Measurements from ENCODE around the gene ACOX1.

Gene ACOX1

DNA sequence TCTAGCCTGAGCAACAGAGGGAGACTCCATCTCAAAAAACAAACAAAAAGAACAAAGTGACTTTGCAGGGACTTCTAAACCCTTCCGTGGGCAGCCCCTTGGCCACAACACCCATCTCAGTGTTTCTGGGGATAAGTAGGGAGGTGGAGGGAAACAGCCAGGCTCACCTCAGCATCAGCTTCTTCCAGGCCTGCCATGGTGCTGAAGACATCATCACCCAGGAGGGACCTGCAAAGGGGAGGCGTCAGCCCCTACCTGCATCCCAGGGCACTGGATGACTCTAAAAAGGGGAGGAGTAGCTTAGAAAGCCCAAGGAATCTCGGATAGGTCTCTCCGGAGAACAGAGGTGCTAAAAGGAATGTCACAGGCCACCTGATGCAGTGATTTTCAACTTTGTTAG lies 47.9 kb downstream of the ACOX1 start:
- DNase-seq, result no peak

DNA sequence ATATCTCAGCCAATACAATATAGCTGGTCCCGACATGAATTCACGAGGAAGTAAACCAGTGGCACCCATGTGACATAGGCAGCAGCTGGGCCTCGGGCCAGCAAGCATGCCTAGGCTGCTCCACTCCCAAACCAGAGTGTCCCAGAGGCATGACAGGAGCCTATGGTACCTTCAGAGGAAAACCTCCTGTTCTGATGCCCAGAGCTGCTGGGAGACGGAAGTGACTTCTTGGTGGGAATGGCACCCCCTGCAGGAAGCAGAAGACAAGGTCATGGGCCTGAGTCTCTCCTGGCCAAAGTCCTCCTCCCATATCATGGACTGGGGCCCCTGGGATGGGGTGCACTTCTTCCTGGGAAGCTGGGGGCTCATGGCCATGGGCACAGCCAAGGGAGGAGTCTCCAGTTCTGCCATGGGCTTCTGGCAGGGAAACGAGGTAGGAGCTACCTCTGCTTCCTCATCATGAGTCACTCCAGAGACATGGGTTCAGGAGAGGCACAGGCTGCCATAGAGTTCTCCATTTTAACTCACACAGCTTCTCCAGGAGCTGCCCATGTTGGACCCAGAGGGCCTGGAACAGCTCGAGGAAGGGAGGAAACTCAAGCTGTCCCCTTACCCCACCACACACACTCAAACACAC lies 51.6 kb downstream of the ACOX1 start:
- DNase-seq, result no peak

- no peak for DNase-seq
Observed at GRCh38 chr17:75926456-75926855, 52.5 kb downstream of the ACOX1 start.

DNA sequence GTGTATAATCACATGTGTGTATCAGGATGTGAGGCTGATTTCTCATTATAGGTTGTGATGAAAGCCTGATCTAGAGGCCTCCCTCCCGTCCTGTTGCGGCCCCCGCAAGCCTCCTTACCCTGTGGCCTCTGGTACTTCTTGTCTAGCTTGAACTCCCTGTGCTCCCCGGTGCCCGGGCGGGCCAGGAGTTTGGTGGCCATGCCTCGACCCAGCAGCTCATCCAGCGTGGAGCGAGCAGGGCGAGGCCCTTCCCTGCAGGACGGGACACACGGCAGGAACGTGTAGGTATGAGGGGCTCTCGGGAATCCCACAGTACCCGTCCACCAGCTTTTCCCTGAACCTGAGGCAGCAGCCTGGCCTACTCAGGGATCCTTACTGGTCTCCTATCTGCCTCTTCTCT lies 53.1 kb downstream of the ACOX1 start:
- no peak for DNase-seq

DNA sequence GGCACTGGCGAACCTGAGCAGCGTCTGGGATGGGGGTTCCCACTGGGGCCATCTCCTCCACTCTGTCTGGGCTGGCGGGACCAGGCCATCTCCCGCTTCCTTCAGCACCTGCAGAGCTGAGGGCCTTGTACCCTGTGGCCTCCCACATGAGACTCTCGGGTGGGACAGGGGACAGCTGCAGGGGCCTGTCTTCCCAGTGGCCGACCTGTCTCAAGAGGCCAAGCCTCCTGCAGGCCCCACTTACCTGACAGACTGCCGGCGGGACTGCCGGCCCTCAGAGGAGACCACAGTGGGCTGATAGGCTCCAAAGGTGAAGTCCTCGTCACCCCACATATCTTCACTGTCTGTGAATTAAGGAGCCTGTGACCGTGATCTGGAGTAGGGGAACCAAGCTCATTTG lies 53.9 kb downstream of the ACOX1 start:
- no peak for DNase-seq

DNA sequence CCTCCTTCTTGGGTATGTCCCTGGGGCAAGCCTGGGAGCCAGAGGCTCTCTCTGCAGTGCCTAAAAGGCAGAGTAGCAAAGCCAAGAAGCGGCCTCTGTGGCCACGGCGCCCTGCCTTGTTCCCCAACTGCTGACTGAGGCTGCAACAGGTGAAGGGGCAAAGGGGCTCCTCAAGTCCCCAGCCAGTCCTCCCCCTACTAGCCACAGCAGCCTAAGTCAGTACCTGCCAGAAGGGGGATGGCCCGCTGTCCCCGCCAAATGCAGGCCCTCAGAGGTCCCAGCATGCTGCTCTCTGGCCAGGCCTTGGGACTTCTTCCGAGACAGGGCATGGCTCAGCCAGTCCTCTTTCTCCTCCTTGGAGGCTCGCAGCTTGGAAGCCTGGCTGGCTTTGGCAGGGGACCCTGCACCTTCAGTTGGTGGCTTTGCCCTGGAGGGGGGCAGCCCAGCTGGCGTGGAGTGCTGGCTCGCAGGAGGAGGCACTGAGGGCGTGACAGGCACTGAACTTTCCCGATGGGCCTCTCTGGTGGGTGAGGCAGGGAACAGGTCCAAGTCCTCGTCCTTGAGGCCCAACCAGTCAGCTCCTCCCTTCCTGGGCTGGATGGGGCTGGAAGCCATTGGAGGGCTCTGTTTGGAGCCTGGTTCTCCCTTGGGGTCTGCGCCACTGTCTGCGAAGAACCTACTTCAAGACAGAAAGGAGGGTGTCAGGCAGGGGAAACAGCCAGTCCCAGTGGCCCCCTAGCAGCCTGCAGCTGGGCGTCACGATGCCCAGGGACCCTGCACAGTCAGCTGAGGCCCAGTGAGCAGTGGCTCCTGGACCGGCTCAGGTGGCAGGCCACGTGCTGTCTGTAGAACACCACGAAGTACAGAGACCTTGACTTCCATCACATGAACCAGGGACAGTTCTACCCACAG lies 55.7 kb downstream of the ACOX1 start:
- DNase-seq, result no peak

GRCh38 chr17:75922173-75922961 lies 56.6 kb downstream of the ACOX1 start:
- no peak for DNase-seq

DNA sequence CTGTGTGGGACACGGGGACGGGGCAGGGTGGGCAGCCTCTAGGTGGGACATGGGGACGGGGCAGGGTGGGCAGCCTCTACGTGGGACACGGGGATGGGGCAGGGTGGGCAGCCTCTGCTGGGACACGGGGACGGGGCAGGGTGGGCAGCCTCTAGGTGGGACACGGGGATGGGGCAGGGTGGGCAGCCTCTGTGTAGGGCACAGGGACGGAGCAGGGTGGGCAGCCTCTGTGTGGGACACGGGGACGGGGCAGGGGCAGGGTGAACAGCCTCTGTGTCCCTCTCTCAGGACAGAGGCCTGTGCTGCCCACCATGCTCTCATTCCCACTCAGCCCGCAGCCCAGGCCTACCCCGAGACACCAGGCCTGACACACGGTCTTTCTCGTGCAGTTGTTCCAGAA lies 57.4 kb downstream of the ACOX1 start:
- no peak for DNase-seq

DNA sequence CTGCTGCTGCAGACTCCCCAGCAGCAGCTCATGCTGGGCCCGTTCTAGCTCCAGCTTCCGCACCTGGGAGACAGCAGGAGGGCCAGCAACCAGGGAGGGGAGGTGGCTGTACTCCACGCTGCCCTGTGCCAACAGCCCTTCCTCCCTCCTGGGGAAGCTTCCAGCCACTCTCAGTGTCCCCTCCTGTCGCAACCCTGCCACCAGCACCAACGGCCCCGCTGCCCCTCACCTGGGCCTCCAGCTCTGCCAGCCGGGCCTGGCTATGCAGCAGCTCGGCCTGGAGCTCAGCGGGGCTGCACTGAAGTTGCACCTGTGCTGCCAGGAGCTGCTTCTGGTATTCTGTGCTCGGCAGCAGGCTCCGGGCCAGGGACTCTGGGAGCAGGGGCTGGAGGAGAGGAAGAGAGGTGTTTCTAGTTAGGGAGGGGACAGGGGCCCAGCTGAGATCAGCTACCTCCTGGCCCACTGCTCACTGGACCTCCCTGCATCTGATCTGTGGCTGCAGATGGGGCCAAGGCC lies 58.9 kb downstream of the ACOX1 start:
- DNase-seq, result no peak

- DNase-seq, result no peak
Observed at GRCh38 chr17:75919611-75920010, 59.4 kb downstream of the ACOX1 start.

DNA sequence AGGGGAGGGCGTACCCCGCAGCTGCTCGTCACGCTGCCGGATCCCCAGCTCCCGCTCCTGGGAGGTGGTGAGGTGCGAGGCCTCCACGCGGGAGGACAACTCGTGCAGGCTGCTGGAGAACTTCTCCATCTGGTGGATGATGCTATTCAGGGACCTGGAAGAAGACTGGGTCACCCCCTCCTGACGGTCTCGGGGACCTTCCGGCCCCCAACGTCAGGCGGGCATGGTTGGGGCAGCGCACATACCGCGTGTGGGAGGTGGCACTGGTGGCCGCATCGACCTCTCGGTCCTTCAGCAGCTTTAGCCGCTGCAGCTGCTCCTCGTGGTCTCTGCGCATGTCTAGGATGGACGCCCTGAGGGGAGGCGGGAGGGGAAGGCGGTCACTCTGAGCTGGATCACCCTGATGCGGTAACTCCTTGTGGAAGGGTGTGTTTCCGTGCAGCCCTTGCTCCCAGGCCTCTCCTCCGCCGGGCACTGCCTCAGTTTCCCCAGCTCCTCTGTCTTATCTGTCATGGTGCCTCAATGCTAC lies 61.0 kb downstream of the ACOX1 start:
- no peak for DNase-seq

DNA sequence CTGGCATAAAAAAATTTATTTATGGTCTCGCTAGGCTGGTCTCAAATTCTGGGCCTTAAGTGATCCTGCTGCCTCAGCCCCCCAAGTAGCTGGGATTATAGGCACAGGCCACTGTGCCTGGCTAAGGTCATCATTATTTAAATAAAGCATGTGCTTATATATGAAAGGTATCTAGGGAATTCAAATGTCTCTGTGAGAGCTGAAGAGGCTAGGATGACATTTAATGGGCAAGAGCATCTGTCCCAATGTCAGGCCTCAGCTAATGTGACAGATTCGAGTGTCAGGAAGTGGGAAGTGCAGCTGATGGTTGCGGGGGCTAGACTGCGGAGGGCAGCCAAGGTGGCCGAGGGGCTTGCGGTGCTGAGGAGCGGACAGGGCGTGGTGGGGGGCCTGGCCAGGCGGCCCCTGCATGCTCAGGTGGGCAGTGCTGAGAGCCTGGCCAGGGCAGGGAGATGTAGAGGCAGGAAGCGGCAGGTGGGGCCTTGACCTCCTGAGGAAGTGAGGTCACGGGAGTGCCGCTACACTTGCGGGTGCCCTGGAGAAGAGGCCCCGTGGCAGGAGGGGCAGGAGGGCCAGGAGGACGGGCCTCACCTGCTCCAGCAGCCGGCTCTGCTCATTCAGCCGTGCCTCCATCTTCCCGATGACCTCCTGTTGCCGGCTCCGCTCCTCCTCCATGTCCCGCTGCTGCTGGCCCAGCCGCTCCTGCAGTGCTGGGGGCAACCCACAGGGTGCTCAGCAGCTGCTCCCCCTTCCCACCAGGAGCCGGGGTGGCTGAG lies 61.6 kb downstream of the ACOX1 start:
- no peak for DNase-seq

- DNase-seq, result no peak
Observed at GRCh38 chr17:75915268-75915667, 63.7 kb downstream of the ACOX1 start.

- no peak for DNase-seq
Observed at GRCh38 chr17:75914643-75915267, 64.2 kb downstream of the ACOX1 start.

GRCh38 chr17:75913537-75914210 lies 65.3 kb downstream of the ACOX1 start:
- no peak for DNase-seq

DNA sequence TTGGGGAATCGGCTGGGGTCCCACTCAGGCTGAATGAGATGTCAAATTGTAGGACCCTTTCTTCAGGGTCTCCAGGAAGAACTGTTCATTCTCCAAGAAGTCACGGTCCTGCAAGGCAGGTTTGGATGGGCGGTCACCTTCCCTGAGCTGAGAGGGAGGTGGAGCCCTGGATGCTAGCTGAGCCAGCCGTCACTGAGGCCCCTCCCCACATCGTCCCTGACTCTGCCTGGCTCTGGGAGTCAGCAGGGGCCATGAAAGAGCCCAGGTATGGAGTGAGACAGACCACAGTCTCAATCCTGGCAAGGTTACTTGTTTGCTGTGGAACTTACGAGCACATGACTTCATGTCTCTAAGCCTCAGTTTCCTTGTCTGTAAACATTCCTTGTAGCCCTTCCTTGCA lies 68.3 kb downstream of the ACOX1 start:
- DNase-seq, result no peak

GRCh38 chr17:75909812-75910274 lies 69.1 kb downstream of the ACOX1 start:
- no peak for DNase-seq

- no peak for DNase-seq
Observed at GRCh38 chr17:75909051-75909811, 69.7 kb downstream of the ACOX1 start.

DNA sequence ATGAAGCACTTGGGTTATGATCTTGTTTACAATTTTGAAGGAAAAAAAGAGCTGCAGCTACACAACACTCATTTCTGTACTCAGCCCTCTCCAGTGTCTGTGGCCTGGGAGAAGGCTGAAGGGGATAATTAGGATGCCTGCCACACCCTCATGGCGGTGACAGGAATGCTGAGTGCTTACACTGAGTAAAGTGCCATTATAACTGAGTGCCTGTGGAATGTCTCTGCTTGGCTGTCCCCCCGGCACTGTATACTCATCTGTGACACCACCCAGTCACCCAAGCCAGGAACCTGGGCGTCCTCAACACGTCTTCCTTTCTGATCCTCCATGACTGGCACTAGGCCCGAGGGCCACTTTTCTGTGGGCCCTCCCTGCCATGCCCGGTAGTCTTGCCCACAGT lies 70.8 kb downstream of the ACOX1 start:
- DNase-seq, result peak; percentile 57
